Progenitor cell of endocrine pancreas (in vitro differentiated cells): ENCODE results near the gene CRHBP. TPM values are rescaled to one million over a fixed set of nuclear protein-coding genes. Genes with fewer than 3 reads are reported as not detected.
"Not testable (repeated sequence)": the region's sequence is repeated elsewhere in the genome, so short reads cannot be mapped to it uniquely, and the experiment has no call there.

Source experiments
- DNase-seq: peaks from one replicate; pipeline ENCODE4 v3.0.0; 2021; ENCODE audit warnings: low spot score; ENCODE audit not compliant: unreplicated experiment
- H3K27ac Mint-ChIP-seq: 2 replicates; pipeline ENCODE4 v1.8.0; 2021; ENCODE audit warnings: mild to moderate bottlenecking, moderate library complexity, mixed read lengths
- H3K27me3 Mint-ChIP-seq: 2 replicates; pipeline ENCODE4 v1.8.0; 2021; ENCODE audit warnings: mixed read lengths
- H3K36me3 Mint-ChIP-seq: 2 replicates; pipeline ENCODE4 v1.8.0; 2022; ENCODE audit warnings: mixed read lengths; ENCODE audit not compliant: insufficient read depth
- H3K4me1 Mint-ChIP-seq: 2 replicates; pipeline ENCODE4 v1.8.0; 2021; ENCODE audit warnings: low read depth, mixed read lengths
- H3K4me3 Mint-ChIP-seq: 2 replicates; pipeline ENCODE4 v1.8.0; 2021; ENCODE audit warnings: low read depth, mild to moderate bottlenecking, moderate library complexity, mixed read lengths
- H3K9me3 Mint-ChIP-seq: 2 replicates; pipeline ENCODE4 v1.8.0; 2021; ENCODE audit warnings: low read depth, mixed read lengths
- CTCF ChIP-seq: fragments of 200-600 bp; sonication (generic); IDR thresholded peaks from one replicate; pipeline ENCODE4 v1.5.0; 2021; ENCODE audit warnings: antibody characterized with exemption, mild to moderate bottlenecking; ENCODE audit not compliant: unreplicated experiment
- long read RNA-seq: library from polyadenylated mRNA; unstranded; transcript quantifications from one replicate; pipeline ENCODE4 v2.0.0, GENCODE V29; 2020
- total RNA-seq: library from RNA; stranded (reverse); gene quantifications from 2 replicates; pipeline ENCODE4 v1.2.1, GENCODE V29; 2021

CRHBP gene
- total RNA-seq, result 1.1 and 2.2 TPM in 2 replicates
- long read RNA-seq, partial matches to known transcripts, result 0 of 1 reads
- long read RNA-seq, other reads (novel, unspliced or antisense), result 1 of 1 reads

- DNase-seq, result no peak
- TF ChIP-seq CTCF, result no peak
- Mint-ChIP-seq H3K9me3 (no peaks in the 10 kb centered on the region), H3K36me3 (no peaks in the 10 kb centered on the region), H3K27ac (no peak within 1 kb of the TSS), H3K4me3 (peak within 1 kb of the TSS; percentile 65), H3K27me3 (peaks cover 61% of the 10 kb centered on the region), H3K4me1 (no peaks in the 10 kb centered on the region)
Measured at GRCh38 chr5:76952795-76953536, at the start of gene CRHBP. Gene CRHBP, plus strand, starts transcription at chr5:76953045. Its CDS starts 90 bp downstream, at chr5:76953135.

- no peak for DNase-seq
Measured at GRCh38 chr5:76908166-76908565, 44.7 kb upstream of the CRHBP start.

GRCh38 chr5:76910344-76910933, 42.4 kb upstream of the CRHBP start:
- H3K27ac Mint-ChIP-seq, H3K4me1 Mint-ChIP-seq, DNase-seq, H3K4me3 Mint-ChIP-seq, H3K9me3 Mint-ChIP-seq, H3K27me3 Mint-ChIP-seq, H3K36me3 Mint-ChIP-seq: not testable (repeated sequence)

More at GRCh38 chr5:76908166-76908565, 44.7 kb upstream of the CRHBP start:
- no peak for TF ChIP-seq CTCF
- Mint-ChIP-seq H3K27me3 (no peaks in the 10 kb centered on the region), H3K36me3 (no peaks in the 10 kb centered on the region), H3K4me1 (no peaks in the 10 kb centered on the region), H3K9me3 (no peaks in the 10 kb centered on the region), H3K27ac (no peak overlapping the region), H3K4me3 (no peak overlapping the region)

GRCh38 chr5:76914671-76915070, 38.2 kb upstream of the CRHBP start:
- not testable (repeated sequence) for H3K4me1 Mint-ChIP-seq, H3K27me3 Mint-ChIP-seq, H3K9me3 Mint-ChIP-seq, H3K27ac Mint-ChIP-seq, H3K36me3 Mint-ChIP-seq, H3K4me3 Mint-ChIP-seq, DNase-seq

GRCh38 chr5:76918539-76918938, 34.3 kb upstream of the CRHBP start:
- no peak for DNase-seq
- Mint-ChIP-seq H3K9me3 (peaks cover 3% of the 10 kb centered on the region), H3K27me3 (no peaks in the 10 kb centered on the region), H3K27ac (no peak overlapping the region), H3K4me3 (no peak overlapping the region), H3K36me3 (peaks cover 5% of the 10 kb centered on the region), H3K4me1 (no peaks in the 10 kb centered on the region)
- TF ChIP-seq CTCF, result no peak

- H3K9me3 Mint-ChIP-seq, result no peaks in the 10 kb centered on the region
- no peak overlapping the region for H3K27ac Mint-ChIP-seq
- H3K27me3 Mint-ChIP-seq, result no peaks in the 10 kb centered on the region
- TF ChIP-seq CTCF, result no peak
- no peaks in the 10 kb centered on the region for H3K36me3 Mint-ChIP-seq
- no peak for DNase-seq
- no peaks in the 10 kb centered on the region for H3K4me1 Mint-ChIP-seq
- H3K4me3 Mint-ChIP-seq, result no peak overlapping the region
Measured at GRCh38 chr5:76920491-76920890, 32.4 kb upstream of the CRHBP start.
